Fibroblast of the aortic adventitia (primary cell): ENCODE results near the gene ADRA2C. TPM values are rescaled to one million over a fixed set of nuclear protein-coding genes. Genes with fewer than 3 reads are reported as not detected.
A peak's percentile ranks its signal among the peaks of the same experiment; 100 is the strongest.

Experiments used
- DNase-seq: peaks from one replicate; pipeline ENCODE4 v3.0.0-alpha.2; 2010; ENCODE audit warnings: low read depth
- H3K4me3 ChIP-seq: 2 replicates; pipeline ENCODE4 v1.5.1; 2011; ENCODE audit warnings: low read depth, mild to moderate bottlenecking, control low read depth, low read length, moderate library complexity
- CTCF ChIP-seq: IDR thresholded peaks from 2 replicates; pipeline ENCODE4 v1.5.1; 2011; ENCODE audit warnings: mild to moderate bottlenecking, low read length, control low read depth, inconsistent platforms; ENCODE audit not compliant: insufficient read depth
- total RNA-seq: library from RNA; depleted of rRNA; stranded (reverse); fragments of >200 nt; gene quantifications from 2 replicates; pipeline ENCODE4 v1.2.3, GENCODE V29; 2012; ENCODE audit warnings: low replicate concordance

Gene ADRA2C
- total RNA-seq, 1 donor = not detected

DNA sequence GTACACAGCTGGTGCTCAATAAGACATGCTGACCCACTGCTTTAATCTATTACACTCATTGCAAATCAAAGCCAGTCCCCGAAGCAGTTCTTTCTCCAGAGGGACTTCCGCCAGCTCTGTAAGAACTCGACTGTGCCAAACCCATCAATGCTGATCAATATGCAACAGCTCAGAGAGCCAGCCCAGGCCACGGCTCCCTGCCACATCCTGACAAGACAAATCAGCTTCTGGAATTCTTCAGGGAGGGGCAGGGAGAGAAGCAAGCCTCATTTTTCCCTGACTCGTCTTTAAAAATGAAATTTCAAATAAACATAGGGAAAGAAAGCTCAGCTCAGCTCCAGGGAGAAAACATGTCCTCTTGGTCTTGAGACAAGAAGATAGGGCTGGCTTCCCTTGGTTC is 5.3 kb upstream of the ADRA2C start:
- H3K4me3 ChIP-seq = no peak overlapping the region
- no peak for TF ChIP-seq CTCF
- no peak for DNase-seq

DNA sequence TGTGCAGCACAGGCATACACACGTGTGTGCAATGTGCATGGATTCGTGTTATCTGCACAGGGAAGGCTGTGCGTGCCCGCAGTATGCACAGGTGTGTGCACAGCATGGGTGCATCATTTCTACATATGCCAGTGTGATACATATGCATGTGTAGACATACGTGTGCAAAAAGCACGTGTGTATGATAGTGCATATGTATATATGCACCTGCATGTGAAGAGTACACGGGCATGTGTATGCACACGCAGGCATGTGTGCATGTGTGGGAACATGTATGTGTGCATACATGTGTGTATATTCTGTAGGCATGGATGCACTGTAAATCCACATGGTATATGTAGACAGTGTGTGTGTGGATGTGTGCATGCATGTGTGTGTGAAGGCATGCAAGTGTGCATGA is 3.9 kb upstream of the ADRA2C start:
- no peak overlapping the region for H3K4me3 ChIP-seq
- no peak for DNase-seq
- TF ChIP-seq CTCF = no peak

GRCh38 chr4:3762753-3763549 is 3.2 kb upstream of the ADRA2C start:
- no peak for TF ChIP-seq CTCF
- no peak for DNase-seq
- H3K4me3 ChIP-seq = no peak overlapping the region

- peak overlapping the region; percentile 25 for H3K4me3 ChIP-seq
- peak; percentile 27 for DNase-seq
- no peak for TF ChIP-seq CTCF
Observed at GRCh38 chr4:3765271-3766035, 732 bp upstream of the ADRA2C start.

- H3K4me3 ChIP-seq = no peak overlapping the region
Observed at GRCh38 chr4:3766785-3767569, 792 bp downstream of the ADRA2C start.

More at GRCh38 chr4:3766785-3767569, 792 bp downstream of the ADRA2C start:
- no peak for DNase-seq
- no peak for TF ChIP-seq CTCF
